ENCODE results near the gene FBXO4. TPM values are rescaled to one million over a fixed set of nuclear protein-coding genes. Genes with fewer than 3 reads are reported as not detected.

The FBXO4 gene
- 13.0 and 15.7 TPM in 2 replicates for total RNA-seq (2014; rRNA removed; shearing (Covaris generic))
- polyA plus RNA-seq (2015; cell fraction: cytosol; rRNA removed), result 7.3 and 7.7 TPM in 2 replicates
- polyA plus RNA-seq (2015; cell fraction: nucleus; rRNA removed), result 9.1 and 14.5 TPM in 2 replicates

- in situ Hi-C loops (cut with HindIII; ENCODE audit: low pct_unique_long_range_greater_than_20kb, low sequenced_read_pairs), result no loop called here
- peak; percentile 83 for DNase-seq (ENCODE audit: low read depth, low spot score)
Measured at GRCh38 chr5:41924872-41925554, at the start of gene FBXO4. FBXO4 (plus strand) TSS chr5:41925281; CDS start chr5:41925310, 29 bp downstream.

DNA sequence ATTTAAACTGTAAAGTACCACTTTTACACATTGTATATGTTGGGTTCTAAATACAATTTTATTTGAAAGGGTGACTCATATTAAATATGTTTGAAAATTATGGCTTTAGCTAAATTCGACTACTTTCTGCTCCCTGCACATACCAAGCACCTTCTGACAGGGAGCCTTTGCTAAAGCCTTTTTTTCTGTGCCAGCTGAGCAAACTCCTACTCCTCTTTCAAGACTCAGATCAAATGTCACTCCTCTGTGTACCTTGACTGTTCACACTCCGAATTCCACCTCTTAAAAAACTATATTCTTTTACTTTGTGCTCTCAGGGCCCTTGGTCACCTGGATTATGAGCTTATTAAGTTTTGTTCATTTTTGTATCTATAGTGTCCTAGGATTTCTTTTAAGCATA lies 48.4 kb upstream of the FBXO4 start:
- in situ Hi-C loops (cut with HindIII; ENCODE audit: low pct_unique_long_range_greater_than_20kb, low sequenced_read_pairs), result no loop called here
- no peak for DNase-seq (ENCODE audit: low read depth, low spot score)

DNA sequence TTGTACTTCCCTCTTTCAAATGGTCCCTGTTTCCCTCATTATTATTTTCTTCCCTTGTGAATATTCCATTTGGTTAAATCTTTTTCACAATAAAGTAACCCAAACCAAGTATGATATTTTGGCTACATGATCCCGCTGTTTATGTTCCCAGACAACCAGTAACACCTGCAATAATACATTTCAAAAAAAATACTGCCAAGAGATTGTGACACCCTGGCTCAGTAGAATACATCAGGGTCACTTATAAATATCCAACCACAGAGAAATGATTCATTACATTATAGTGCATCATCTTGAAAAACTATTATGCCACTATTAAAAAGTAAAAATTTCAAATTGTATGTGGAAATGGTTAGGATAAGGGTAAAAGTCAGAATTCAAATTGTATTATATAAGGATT lies 47.7 kb upstream of the FBXO4 start:
- no peak for DNase-seq (ENCODE audit: low read depth, low spot score)
- in situ Hi-C loops (cut with HindIII; ENCODE audit: low pct_unique_long_range_greater_than_20kb, low sequenced_read_pairs), result no loop called here

DNA sequence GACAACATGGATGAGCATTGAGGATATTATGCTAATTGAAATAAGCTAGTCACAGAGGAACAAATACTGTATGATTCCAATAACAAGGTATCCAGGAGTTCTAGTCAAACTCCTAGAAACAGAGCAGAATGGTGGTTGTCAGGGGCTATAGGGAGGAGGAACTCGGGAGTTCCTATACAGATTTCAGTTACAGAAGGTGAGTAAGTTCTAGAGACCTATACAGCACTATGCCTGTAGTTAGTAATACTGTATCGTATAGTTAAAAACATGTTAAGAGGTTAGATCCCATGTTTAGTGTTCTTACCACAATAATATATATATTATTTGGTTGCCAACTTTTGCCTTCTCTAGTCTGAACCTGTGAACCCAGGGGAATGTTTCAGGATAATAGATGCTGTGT lies 46.9 kb upstream of the FBXO4 start:
- in situ Hi-C loops (cut with HindIII; ENCODE audit: low pct_unique_long_range_greater_than_20kb, low sequenced_read_pairs), result no loop called here
- DNase-seq (ENCODE audit: low read depth, low spot score), result no peak

GRCh38 chr5:41878643-41879478 lies 46.2 kb upstream of the FBXO4 start:
- DNase-seq (ENCODE audit: low read depth, low spot score), result no peak
- in situ Hi-C loops (cut with HindIII; ENCODE audit: low pct_unique_long_range_greater_than_20kb, low sequenced_read_pairs), result no loop called here

- in situ Hi-C loops (cut with HindIII; ENCODE audit: low pct_unique_long_range_greater_than_20kb, low sequenced_read_pairs), result no loop called here
- DNase-seq (ENCODE audit: low read depth, low spot score), result no peak
Measured at GRCh38 chr5:41882765-41883164, 42.3 kb upstream of the FBXO4 start.

GRCh38 chr5:41883243-41883642 lies 41.8 kb upstream of the FBXO4 start:
- no peak for DNase-seq (ENCODE audit: low read depth, low spot score)
- in situ Hi-C loops (cut with HindIII; ENCODE audit: low pct_unique_long_range_greater_than_20kb, low sequenced_read_pairs), result no loop called here

GRCh38 chr5:41883936-41884335 lies 41.1 kb upstream of the FBXO4 start:
- in situ Hi-C loops (cut with HindIII; ENCODE audit: low pct_unique_long_range_greater_than_20kb, low sequenced_read_pairs), result no loop called here
- no peak for DNase-seq (ENCODE audit: low read depth, low spot score)

GRCh38 chr5:41885286-41885685 lies 39.8 kb upstream of the FBXO4 start:
- no peak for DNase-seq (ENCODE audit: low read depth, low spot score)
- in situ Hi-C loops (cut with HindIII; ENCODE audit: low pct_unique_long_range_greater_than_20kb, low sequenced_read_pairs), result no loop called here

GRCh38 chr5:41891066-41891707 lies 33.9 kb upstream of the FBXO4 start:
- DNase-seq (ENCODE audit: low read depth, low spot score), result no peak
- in situ Hi-C loops (cut with HindIII; ENCODE audit: low pct_unique_long_range_greater_than_20kb, low sequenced_read_pairs), result no loop called here

DNA sequence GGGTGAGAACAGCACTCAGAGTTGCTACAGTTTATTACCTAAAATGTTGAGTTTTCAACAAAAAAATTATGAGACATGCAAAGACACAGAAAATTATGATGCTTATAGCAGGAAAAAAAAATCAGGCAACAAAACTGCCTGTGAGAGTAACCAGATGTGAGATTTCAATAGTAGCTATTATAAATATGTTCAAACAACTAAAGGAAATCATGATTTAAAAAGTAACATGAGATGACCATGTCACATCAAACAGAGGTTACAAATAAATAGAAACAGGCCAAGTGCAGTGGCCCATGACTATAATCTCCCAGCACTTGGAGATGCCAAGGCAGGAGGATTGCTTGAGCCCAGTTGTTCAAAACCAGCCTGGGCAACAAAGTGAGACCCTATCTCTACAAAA lies 33.0 kb upstream of the FBXO4 start:
- in situ Hi-C loops (cut with HindIII; ENCODE audit: low pct_unique_long_range_greater_than_20kb, low sequenced_read_pairs), result no loop called here
- DNase-seq (ENCODE audit: low read depth, low spot score), result no peak

- in situ Hi-C loops (cut with HindIII; ENCODE audit: low pct_unique_long_range_greater_than_20kb, low sequenced_read_pairs), result no loop called here
- DNase-seq (ENCODE audit: low read depth, low spot score), result no peak
Measured at GRCh38 chr5:41893074-41893851, 31.8 kb upstream of the FBXO4 start.

GRCh38 chr5:41896230-41896629 lies 28.9 kb upstream of the FBXO4 start:
- in situ Hi-C loops (cut with HindIII; ENCODE audit: low pct_unique_long_range_greater_than_20kb, low sequenced_read_pairs), result no loop called here
- DNase-seq (ENCODE audit: low read depth, low spot score), result no peak

GRCh38 chr5:41903382-41903891 lies 21.6 kb upstream of the FBXO4 start:
- DNase-seq (ENCODE audit: low read depth, low spot score), result peak; percentile 23
- in situ Hi-C loops (cut with HindIII; ENCODE audit: low pct_unique_long_range_greater_than_20kb, low sequenced_read_pairs), result no loop called here

DNA sequence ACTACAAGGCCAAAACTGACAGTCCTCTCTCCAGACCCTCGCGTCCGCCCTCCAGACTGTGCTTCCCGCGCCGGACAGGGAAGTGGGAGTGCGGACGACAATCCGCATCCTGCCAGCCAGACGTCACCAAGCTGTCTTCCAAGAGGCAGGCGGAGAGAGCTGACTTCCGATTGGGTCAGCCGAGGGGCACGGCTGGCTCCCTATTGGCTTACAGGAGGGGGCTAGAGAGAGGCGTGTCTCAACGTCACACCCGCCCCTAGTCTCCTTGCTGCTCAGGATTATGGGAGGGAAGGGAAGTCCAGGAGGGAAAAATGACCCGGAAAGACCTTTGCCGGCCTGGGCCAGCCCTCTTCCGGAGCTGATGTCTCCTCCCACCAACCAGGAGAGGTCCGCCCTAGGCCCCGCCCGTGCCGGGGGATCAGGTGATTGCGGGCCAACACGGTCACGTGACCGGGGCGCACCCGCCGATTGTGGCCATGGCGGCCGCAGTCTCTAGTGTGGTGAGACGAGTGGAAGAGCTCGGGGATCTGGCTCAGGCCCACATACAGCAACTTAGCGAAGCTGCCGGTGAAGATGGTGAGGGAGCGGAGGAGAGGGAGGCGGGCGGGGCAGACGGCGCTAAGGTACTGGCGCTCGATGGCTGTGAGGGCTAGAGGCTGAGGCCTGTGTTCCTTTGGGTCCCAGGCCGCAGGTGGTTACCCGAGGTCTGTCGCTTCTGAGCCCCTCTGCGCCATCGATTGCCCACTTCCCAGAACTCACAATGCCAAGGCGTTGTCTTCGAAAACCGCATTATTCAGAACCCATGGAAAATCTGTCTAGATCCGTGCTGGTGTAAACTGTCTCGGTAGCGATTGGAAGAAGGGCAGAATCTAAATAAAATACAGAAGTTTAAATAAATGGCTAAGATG lies 20.9 kb upstream of the FBXO4 start, which contains the start of gene RIMOC1:
Gene RIMOC1 (plus strand): TSS at position 453 of the 908 bp plus-strand sequence. CDS start 24 bp downstream, at position 477.
- in situ Hi-C loops (cut with HindIII; ENCODE audit: low pct_unique_long_range_greater_than_20kb, low sequenced_read_pairs), result no loop called here

GRCh38 chr5:41906151-41906550 lies 18.9 kb upstream of the FBXO4 start:
- in situ Hi-C loops (cut with HindIII; ENCODE audit: low pct_unique_long_range_greater_than_20kb, low sequenced_read_pairs), result no loop called here
- DNase-seq (ENCODE audit: low read depth, low spot score), result no peak

More for the DNA sequence above, 20.9 kb upstream of the FBXO4 start, which contains the start of gene RIMOC1:
- peak; percentile 100 for DNase-seq (ENCODE audit: low read depth, low spot score)

All from SK-MEL-5 (cell line).